DMS153 (cell line): ENCODE measurements around the gene DOP1A.

Experiments used
- DNase-seq: peaks from one replicate; lab custom pipeline; 2025; lab: John Stamatoyannopoulos, UW

The DOP1A gene

DNA sequence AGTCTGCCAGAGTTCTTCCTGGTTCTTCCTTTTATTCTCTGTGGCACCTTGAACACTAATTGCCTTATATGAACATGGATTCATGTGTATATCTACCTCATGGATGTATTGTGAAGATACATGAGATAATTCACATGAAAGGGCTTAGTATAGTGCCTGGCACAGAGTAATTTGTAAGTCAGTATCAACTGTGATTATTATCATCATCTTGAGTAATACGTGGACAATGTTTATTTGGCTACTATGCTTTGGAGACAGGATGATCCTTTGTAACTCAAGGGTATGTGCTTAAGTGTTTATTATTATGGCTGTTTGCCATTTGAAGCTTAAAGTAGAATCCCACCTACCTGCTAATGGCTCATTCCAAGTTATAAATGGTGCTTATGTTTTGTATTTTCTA, 16.0 kb downstream of the DOP1A start:
- DNase-seq, result no peak

DNA sequence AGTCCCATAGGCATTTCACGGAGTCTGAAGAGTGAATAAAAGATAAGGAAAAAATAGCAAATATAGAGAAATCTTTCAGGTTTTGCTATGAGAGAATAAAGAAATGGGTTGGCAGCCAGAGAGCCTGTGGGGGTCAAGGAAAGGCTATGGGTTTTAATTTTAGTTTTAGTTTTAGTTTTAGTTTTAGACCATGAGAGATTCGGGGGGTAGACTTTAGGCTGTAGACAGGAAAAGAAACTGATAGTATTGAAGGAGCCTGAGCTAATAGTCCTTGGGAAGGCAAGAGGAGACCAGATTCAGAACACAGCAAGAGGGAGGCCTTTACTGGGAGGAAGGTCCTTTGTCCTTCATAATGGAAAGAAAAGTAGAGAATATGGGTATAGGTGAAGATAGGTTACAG, 19.3 kb downstream of the DOP1A start:
- DNase-seq, result no peak

DNA sequence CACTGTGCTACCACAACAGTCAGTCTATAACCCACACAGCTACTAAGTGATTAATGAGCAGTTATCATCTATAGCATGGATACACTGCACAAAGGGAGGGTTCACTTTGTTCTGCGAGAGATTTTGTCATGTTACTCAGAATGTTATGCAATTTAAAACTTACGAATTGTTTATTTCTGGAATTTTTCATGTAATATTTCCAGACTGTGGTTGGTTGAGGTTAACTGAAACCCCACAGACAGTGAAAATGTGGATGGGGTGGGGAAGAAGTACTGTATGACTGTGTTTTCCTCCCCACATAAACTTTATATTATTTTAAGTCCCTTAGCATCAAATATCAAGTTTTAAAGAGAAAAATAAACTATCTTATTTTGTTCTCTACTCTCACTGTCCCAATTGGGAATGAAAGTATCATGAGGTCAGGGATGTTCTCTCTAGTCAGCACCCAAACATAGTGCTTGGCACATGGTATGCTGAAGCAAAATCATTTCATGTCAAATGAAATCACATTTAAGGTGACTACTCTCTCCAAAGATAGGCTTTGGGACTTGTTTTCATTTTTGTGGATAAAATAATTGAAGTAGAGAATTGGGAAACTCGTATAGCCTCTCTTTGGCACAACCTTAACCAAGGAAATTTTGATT, 25.4 kb downstream of the DOP1A start:
- no peak for DNase-seq

DNA sequence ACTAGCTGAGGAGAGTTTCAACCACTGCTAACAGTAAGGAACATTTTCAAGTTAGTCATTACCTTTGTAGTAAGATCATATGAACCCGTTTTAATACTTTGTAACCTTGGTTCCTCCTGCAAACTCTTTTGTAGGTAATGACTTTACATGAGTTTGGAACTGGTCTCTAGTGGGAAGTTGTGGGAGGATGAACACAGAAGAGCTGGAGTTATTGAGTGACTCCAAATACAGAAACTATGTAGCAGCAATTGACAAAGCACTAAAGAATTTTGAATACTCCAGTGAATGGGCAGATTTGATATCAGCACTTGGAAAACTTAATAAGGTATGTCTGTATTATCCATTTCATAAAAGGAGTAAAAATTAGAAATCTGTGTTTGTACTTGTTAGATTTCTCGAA, 29.3 kb downstream of the DOP1A start:
- DNase-seq, result no peak

DNA sequence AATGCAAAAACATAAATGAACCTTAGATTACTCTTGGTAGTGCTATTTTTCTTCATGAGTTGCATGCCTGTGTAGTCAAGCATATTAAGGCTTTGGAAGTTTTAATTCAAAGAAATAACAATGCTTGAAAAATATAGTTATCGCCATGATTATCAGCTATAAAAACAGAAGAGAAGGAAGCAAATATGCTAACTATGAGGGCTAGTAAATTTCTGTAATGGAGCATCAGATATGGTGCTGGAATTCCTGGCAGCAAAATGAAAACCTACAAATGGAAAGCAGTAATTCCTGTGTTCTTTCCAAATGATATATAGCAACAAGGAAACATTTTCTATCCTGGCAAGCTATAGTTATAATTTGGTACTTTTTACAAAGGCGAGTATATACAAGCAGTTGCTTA, 29.7 kb downstream of the DOP1A start:
- no peak for DNase-seq

DNA sequence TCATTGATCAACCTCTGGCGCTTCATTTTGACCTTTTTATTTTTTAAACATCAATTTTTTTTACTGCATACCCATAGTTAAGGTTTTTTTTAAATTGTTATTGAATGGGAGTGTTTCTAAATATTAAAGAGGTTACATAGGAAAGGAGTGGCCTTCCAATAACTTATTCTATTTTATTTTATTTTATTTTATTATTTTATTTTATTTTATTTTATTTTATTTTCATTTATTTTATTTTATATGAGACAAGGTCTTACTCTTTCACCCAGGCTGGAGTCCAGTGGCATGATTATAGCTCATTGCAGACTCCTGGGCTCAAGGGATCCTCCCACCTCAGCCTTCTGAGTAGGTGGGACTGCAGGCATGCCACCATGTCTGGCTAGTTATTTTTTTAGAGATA, 30.2 kb downstream of the DOP1A start:
- DNase-seq, result no peak

DNA sequence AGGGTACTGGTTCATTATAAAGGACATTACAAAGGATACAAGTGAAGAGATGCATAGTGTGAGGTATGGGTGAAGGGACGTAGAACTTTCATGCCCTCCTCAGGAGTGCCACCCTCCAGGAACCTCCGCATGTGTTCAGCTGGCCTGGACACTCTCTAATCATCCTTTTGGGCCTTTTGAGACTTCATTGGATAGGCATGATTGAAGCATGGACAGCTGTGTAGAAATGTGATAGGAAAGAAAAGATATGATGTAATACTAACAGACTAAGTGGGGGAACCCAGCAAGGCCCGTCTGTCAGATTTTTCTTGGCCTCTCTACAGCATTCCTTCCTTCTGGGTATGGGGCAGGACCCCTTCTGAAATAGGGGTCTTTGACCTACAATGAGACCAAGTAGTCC, 31.1 kb downstream of the DOP1A start:
- no peak for DNase-seq

DNA sequence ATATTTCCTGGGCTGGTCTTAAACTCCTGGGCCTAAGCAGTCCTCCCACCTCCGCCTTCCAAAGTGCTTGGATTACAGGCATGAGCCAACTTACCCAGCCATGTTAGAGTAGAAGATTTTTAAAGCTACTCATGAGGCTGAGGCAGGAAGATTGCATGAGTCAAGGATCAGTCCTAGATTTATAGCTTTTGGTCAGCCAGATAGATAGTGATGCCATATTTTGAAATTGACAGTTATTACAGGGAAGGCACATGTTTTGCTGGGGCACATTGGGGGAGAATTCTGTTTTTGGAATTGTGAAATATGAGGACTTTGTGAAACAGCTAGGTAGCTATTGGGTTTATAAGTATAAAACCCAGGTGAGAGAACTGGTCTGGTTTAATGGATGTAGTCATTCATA, 40.9 kb downstream of the DOP1A start:
- no peak for DNase-seq

DNA sequence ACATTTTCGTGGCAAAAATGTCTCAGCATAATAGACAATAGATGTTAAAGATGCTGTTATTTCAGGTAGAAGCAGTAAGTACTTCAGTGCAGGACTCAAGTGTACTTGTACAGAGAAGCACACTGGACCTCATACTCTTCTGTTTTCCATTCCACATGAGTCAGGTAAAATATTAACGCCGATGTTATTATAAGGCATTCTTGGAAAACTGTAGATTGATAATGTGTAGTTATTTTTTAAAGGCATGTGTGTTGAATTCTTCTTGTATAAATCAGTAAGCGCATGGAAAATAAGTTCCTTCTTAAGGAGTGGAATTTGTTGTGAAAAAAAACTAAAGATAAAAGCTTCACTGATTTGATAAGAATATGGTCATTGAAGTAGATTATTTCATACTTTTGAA, 45.8 kb downstream of the DOP1A start:
- no peak for DNase-seq

DNA sequence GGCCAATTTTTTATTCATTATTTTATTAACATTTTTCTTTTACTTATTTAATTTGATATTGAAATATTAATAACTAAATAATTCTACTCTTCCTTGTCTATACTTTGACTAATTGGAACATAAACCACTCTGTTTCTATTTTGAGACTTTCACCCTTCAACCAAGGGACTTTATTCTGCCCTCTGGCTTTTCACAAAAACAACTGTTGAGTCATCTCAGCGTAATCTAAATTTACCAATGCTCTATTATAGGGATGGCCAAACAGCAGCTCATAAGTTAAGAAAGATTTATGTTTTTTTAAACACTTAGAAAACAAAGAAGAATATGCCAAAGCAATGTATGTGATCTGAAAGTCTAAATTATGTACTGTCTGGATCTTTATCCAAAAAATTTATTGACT, 46.7 kb downstream of the DOP1A start:
- no peak for DNase-seq

DNA sequence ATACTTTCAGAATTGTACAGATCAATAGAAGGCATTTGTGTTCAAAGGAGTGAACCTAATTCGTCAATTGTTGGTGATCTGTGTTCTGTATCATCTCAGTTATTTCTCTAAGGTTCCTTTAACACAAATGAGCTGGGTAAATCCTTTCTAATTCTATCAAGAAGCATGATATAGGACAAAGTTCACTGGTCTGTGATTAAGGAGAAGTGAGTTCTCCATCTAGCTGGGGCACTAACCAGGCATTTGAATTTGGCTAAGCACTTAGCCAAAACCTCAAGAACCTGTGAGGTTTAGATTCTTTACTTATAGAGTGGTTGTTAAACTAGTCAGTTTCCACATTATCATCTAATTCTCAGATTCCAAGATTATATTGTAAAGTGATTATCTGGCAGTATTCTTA, 50.3 kb downstream of the DOP1A start:
- no peak for DNase-seq

DNA sequence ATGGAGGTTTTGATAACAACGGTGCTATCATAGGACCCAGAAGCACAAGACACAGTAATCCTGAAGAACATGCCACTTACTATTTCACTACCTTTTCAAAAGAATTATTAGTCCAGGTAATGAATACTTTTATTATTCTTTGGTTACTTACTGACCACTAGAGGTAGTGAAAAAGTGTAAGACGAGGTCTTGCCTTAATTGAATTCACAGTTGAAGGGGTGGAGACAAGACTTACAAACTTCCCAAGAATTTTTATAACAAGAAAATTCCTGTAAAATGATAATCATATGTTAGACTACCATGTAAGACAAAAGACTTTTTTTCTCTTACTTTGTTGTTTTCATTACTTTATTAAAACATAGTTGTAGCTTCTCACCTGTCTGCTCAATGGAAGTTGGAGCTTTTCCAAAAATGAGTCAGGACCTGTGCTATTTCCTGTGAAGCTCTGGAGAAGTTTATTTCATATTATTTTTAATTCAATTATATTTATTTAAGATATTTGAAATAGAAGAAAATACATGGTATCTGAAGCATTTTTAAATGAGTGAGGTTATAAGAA, 52.4 kb downstream of the DOP1A start:
- DNase-seq, result no peak

DNA sequence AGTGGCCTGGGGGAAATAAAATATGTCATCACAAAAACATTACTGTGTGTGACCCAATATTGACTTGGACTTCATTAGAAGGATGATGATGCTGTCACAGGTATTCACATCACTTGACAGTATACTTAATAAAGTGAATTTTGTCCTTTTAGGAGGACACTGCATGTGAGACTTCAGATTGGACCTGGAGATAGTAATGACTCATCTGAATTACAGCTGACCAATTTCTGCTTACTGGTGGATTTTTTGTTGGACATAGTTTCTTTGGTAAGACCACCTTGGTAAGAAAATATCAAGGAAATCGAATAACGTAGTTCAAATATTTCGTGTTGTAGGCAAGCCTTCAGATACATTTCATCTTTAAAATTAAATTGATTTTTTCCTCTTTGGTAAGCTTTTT, 57.1 kb downstream of the DOP1A start:
- DNase-seq, result no peak

DNA sequence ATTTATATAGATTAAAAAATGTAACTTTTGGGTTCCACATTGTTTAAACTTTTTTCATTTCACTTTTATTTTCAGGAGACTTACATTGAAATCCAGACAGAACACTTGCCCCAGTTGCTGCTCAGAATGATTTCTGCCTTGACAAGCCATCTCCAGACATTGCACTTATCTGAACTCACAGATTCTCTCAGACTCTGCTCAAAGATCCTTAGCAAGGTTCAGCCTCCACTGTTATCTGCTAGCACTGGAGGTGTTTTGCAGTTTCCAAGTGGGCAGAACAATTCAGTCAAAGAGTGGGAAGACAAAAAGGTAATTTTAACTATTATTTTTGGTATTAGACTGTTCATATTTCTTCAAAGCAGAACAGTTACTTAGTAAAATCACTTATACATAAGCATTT, 58.0 kb downstream of the DOP1A start:
- no peak for DNase-seq

DNA sequence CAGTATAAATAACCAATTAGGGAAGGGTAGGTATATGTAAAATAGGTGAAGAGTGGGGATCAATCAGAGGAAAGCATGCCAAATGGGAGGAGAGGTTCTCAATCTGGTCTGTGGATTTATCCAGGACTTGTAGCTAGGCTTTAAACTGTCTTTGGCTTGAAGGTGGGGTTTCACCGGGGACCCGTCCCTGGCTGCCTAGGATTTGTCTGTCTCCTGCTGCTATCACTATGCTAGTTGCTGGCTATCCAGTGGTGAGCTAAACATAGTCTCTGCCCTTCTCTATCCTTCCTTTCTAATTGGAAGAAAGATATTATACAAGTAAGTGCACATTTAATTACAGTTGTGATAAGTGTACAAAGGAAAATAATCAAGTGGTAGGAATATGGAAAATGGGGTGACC, 58.8 kb downstream of the DOP1A start:
- DNase-seq, result no peak

DNA sequence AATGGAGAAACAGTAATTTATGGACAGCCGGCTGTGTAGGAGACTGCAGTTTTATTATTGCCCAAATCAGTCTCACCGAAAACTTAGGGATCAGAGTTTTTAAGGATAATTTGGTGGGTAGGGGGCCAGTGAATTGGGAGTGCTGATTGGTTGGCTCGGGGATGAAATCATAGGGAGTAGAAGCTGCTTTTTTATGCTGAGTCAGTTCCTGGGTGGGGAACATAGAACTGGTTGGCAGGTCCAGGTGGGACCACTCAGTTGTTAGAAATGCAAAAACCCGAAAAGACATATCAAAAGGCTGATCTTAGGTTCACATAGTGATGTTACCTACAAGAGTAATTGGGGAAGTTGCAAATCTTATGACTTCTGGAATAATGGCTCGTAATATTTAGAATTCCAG, 59.3 kb downstream of the DOP1A start:
- no peak for DNase-seq

DNA sequence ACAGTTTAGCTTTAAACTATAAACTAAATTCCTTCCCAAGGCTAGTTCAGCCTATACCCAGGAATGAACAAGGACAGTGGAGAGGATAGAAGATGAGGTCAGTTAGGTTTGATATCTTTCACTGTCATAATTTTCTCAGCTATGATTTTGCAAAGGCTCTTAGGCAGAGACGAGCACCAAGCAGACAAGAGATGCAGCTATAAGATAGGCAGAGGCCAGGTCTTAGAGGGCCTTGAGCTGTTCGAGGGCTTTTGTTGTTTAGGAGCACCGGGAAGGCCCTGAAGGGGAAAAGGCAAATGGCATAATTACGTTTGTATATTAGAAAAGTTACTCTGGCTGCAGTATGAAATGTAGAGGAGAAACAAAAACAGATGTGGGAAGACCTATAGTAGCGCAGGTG, 59.8 kb downstream of the DOP1A start:
- DNase-seq, result no peak

DNA sequence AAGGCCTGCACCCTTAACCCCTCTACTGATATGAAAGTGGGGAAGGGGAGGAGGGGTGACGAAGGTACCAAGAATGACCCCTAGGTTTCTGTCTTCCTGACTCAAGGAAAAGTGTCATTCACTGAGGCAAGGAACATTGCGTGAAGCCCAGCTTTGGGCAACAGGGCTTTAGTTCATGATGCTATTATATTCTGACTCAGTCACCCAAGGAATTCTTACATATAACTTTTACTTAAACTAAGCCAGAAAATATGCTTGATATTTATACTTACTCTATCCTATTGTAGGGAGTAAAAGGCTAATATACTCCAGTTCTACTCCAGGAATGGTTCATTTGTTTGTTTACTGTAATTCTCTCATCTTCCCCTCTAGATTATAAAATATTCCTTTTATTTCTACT, 60.5 kb downstream of the DOP1A start:
- DNase-seq, result no peak

DNA sequence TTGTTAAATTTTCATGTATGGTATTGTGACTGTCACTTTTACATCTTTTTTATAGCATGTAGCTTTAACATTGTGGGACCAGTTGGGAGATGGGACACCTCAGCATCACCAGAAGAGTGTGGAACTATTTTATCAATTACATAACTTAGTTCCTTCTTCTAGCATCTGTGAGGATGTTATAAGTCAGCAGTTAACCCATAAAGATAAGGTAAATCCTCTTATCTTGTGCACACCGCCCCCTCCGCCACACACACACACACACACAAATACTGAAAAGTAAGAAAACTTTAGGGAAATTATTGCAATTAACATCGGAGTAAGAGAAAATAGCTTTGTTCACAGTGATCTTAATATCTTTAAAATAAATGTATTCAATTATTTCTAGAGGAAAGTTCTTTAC, 64.7 kb downstream of the DOP1A start:
- no peak for DNase-seq

DNA sequence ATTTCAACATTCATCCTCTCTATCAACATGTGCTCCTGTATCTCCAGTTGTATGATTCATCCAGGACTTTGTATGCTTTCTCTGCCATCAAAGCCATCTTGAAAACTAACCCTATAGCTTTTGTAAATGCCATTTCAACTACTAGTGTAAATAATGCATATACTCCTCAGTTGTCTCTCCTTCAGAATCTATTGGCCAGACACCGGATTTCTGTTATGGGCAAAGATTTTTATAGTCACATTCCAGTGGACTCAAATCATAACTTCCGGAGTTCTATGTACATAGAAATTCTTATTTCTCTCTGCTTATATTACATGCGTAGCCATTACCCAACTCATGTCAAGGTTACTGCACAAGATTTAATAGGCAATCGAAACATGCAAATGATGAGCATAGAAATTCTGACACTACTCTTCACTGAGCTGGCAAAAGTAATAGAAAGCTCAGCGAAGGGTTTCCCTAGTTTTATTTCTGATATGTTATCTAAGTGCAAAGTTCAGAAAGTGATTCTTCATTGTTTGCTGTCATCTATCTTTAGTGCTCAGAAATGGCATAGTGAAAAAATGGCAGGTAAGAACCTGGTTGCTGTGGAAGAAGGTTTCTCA, 70.7 kb downstream of the DOP1A start:
- DNase-seq, result no peak

DNA sequence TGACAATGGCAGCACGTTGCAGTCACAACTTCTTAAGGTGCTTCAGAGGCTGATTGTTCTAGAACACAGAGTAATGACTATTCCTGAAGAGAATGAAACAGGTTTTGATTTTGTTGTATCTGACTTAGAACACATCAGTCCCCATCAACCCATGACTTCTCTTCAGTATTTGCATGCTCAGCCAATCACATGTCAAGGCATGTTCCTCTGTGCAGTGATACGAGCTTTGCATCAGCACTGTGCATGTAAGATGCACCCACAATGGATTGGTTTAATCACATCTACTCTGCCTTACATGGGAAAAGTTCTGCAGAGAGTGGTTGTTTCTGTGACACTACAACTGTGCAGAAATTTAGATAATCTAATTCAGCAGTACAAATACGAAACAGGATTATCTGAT, 71.3 kb downstream of the DOP1A start:
- no peak for DNase-seq

DNA sequence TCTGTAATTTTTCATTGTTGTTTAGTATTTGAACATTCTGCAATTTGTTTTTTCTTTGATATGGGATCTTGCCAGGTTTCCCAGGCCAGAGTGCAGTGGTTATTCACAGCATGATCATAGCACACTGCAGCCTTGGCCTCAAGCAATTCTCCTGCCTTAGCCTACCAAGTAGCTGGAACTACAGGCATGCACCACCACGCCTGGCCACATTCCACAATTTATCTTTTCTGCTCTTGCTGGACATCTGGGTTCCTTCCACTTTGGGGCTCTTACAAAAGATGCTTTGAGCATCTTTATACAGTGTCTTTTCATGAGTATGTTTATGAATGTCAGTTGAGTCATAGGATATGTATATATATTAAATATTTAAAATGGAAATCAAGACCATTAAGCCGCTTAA, 83.6 kb downstream of the DOP1A start:
- no peak for DNase-seq

DNA sequence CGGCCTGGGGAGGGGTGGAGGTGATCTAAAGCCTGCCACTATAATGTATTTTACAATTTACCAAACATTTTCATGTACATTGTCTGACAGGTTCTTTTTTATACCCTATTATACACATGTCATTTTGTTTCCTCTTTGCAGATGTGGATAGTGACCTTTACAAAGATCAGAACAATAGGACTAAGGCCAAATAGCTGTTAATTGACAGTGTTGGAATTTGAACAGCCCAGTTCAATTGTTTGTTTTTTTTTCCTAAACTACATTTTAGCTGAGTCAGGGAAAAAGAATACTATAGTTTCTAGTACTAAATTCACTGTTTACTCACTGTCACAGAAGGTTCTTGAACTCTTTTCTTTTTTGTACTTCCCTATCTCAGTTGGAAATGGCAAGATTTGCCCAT, 85.4 kb downstream of the DOP1A start:
- no peak for DNase-seq

DNA sequence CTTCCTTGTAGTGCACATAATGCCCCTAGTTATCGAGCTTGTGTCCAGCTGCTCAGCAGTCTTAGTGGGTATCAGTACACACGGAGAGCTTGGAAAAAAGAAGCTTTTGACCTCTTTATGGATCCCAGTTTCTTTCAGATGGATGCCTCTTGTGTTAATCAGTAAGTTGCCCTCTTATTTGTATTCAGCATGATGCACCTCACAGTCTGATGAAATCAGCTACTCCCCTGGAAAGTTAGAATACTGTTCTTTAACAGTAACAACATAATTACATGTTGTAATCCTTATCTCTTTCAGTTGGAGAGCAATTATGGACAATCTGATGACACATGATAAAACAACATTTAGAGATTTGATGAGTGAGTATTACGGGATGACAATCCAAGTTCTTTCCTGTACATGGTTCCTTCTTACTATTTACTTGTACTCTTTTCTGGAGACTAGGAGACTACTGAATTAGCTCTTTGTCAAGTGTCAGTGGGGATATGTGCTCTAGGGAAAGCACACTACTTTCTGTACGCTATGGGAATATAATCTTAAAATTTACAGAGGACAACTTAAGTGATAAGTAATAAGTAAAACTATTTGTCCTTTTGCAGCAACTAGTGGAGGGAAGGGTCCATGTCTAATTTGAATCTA, 86.5 kb downstream of the DOP1A start:
- DNase-seq, result no peak
